GM19463 (cell line): Measurements from ENCODE around the gene COPS2.
A peak's percentile ranks its signal among the peaks of the same experiment; 100 is the strongest.

Experiments used
- ATAC-seq: cut with Tn5 transposase; IDR thresholded peaks from one replicate; pipeline ENCODE4 v1.9.1; 2021; ENCODE audit warnings: mild to moderate bottlenecking, moderate library complexity; ENCODE audit not compliant: unreplicated experiment

The COPS2 gene

GRCh38 chr15:49163678-49164077 is 8.3 kb upstream of the COPS2 start:
- no peak for ATAC-seq

- no peak for ATAC-seq
Observed at GRCh38 chr15:49155834-49156627, 632 bp upstream of the COPS2 start.

- ATAC-seq = no peak
Observed at GRCh38 chr15:49154799-49155109, 645 bp downstream of the COPS2 start.

- ATAC-seq = no peak
Observed at GRCh38 chr15:49154359-49154758, 1.0 kb downstream of the COPS2 start.

- ATAC-seq = no peak
Observed at GRCh38 chr15:49152552-49153312, 2.7 kb downstream of the COPS2 start.

- no peak for ATAC-seq
Observed at GRCh38 chr15:49151831-49152230, 3.6 kb downstream of the COPS2 start.

GRCh38 chr15:49148727-49149126 is 6.7 kb downstream of the COPS2 start:
- no peak for ATAC-seq

GRCh38 chr15:49148298-49148697 is 7.1 kb downstream of the COPS2 start:
- ATAC-seq = no peak

- no peak for ATAC-seq
Observed at GRCh38 chr15:49145651-49146609, 9.5 kb downstream of the COPS2 start.

- ATAC-seq = no peak
Observed at GRCh38 chr15:49137861-49138260, 17.5 kb downstream of the COPS2 start.

- ATAC-seq = no peak
Observed at GRCh38 chr15:49135911-49136310, 19.5 kb downstream of the COPS2 start.

- ATAC-seq = peak; percentile 64
Observed at GRCh38 chr15:49135342-49135857, 20.0 kb downstream of the COPS2 start.

GRCh38 chr15:49134683-49135341 is 20.6 kb downstream of the COPS2 start:
- peak; percentile 35 for ATAC-seq

GRCh38 chr15:49131403-49131802 is 24.0 kb downstream of the COPS2 start:
- no peak for ATAC-seq

GRCh38 chr15:49124371-49124770 is 31.0 kb downstream of the COPS2 start:
- no peak for ATAC-seq

- ATAC-seq = no peak
Observed at GRCh38 chr15:49122541-49123062, 32.8 kb downstream of the COPS2 start.

- ATAC-seq = no peak
Observed at GRCh38 chr15:49121901-49122300, 33.5 kb downstream of the COPS2 start.

GRCh38 chr15:49120832-49121231 is 34.6 kb downstream of the COPS2 start:
- no peak for ATAC-seq

GRCh38 chr15:49116108-49116857 is 39.1 kb downstream of the COPS2 start:
- no peak for ATAC-seq

- ATAC-seq = no peak
Observed at GRCh38 chr15:49115062-49115461, 40.3 kb downstream of the COPS2 start.
